Thymus (tissue), 11 donors: ENCODE results near the gene C3orf20. TPM values are rescaled to one million over a fixed set of nuclear protein-coding genes. Genes with fewer than 3 reads are reported as not detected.

Experiments used
- DNase-seq, 9 donors: peaks; one replicate each; pipeline ENCODE4 v3.0.0-alpha.2; 2013; ENCODE audit warnings: low spot score in 9 of 9, low read depth in 6 of 9, missing footprints in 1 of 9
- H3K27ac ChIP-seq, 2 donors: one replicate each; pipeline ENCODE4 v1.5.1; 2013; ENCODE audit warnings: control low read depth in 1 of 2, low read depth in 1 of 2, low read length in 1 of 2, mild to moderate bottlenecking in 1 of 2, moderate library complexity in 1 of 2
- H3K27me3 ChIP-seq, 2 donors: one replicate each; pipeline ENCODE4 v1.5.1; 2013; ENCODE audit warnings: low read length in 1 of 2; ENCODE audit not compliant: control insufficient read depth in 2 of 2, insufficient read depth in 1 of 2
- H3K36me3 ChIP-seq, 2 donors: one replicate each; pipeline ENCODE4 v1.5.1; 2013; ENCODE audit warnings: low read length in 1 of 2, mild to moderate bottlenecking in 1 of 2, moderate library complexity in 1 of 2; ENCODE audit not compliant: control insufficient read depth in 2 of 2, insufficient read depth in 2 of 2
- H3K4me1 ChIP-seq, 2 donors: one replicate each; pipeline ENCODE4 v1.5.1; 2013; ENCODE audit warnings: low read length in 2 of 2; ENCODE audit not compliant: control insufficient read depth in 2 of 2, insufficient read depth in 2 of 2
- H3K4me3 ChIP-seq, 2 donors: one replicate each; pipeline ENCODE4 v1.5.1; 2013; ENCODE audit warnings: low read length in 2 of 2, control low read depth in 1 of 2, mild to moderate bottlenecking in 1 of 2
- H3K9me3 ChIP-seq, 2 donors: one replicate each; pipeline ENCODE4 v1.5.1; 2013; ENCODE audit warnings: low read length in 1 of 2, mild to moderate bottlenecking in 1 of 2; ENCODE audit not compliant: control insufficient read depth in 2 of 2, insufficient read depth in 1 of 2
- WGBS: extraction: QIAGEN DNeasy Blood & Tissue Kit; methylation state at CpG from one replicate; pipeline ENCODE4 v1.1.7; 2013; 5-methylcytosine and 5-hydroxymethylcytosine counted together
- polyA plus RNA-seq: library from polyadenylated mRNA; stranded (reverse); fragments of 200-250 nt; gene quantifications from one replicate; pipeline ENCODE4 v1.2.3, GENCODE V29; 2013
- total RNA-seq: library from RNA; stranded (reverse); fragments of 120-200 nt; gene quantifications from one replicate; pipeline ENCODE4 v1.2.4, GENCODE V29; 2013
- donor health status: healthy.

C3orf20 gene
- total and polyA plus RNA-seq, 2 donors = 0.02 TPM; not detected in 1

GRCh38 chr3:14814411-14814871, 139.5 kb downstream of the C3orf20 start:
- H3K4me1 ChIP-seq = peaks cover 0 to 5% of the 10 kb centered on the region in 2 donors
- H3K9me3 ChIP-seq = no peaks in the 10 kb centered on the region
- H3K4me3 ChIP-seq = no peak overlapping the region
- no peak overlapping the region for H3K27ac ChIP-seq
- DNase-seq = no peak
- WGBS = 81% methylated on average over 4 of the region's 4 CpGs
- H3K36me3 ChIP-seq = no peaks in the 10 kb centered on the region
- peaks cover 39 to 64% of the 10 kb centered on the region in 2 donors for H3K27me3 ChIP-seq

GRCh38 chr3:14816359-14816758, 141.4 kb downstream of the C3orf20 start:
- no peak overlapping the region for H3K4me3 ChIP-seq
- H3K36me3 ChIP-seq = no peaks in the 10 kb centered on the region
- no peaks in the 10 kb centered on the region for H3K9me3 ChIP-seq
- H3K4me1 ChIP-seq = no peaks in the 10 kb centered on the region
- peaks cover 20 to 47% of the 10 kb centered on the region in 2 donors for H3K27me3 ChIP-seq
- no peak for DNase-seq
- no peak overlapping the region for H3K27ac ChIP-seq
- WGBS = 98% methylated on average over 3 of the region's 3 CpGs

GRCh38 chr3:14818804-14819500, 144.0 kb downstream of the C3orf20 start, which contains the start of gene FGD5:
Gene FGD5, plus strand, starts transcription at chr3:14818962. Its CDS starts 110 bp downstream, at chr3:14819072.
- DNase-seq = no peak
- 96% methylated on average over 25 of the region's 25 CpGs for WGBS
- H3K4me1 ChIP-seq = no peaks in the 10 kb centered on the region

GRCh38 chr3:14819671-14820070, 144.7 kb downstream of the C3orf20 start:
- H3K36me3 ChIP-seq = no peaks in the 10 kb centered on the region
- no peak overlapping the region for H3K4me3 ChIP-seq
- DNase-seq = no peak
- H3K27me3 ChIP-seq = peaks cover 0 to 26% of the 10 kb centered on the region in 2 donors
- H3K9me3 ChIP-seq = no peaks in the 10 kb centered on the region
- H3K27ac ChIP-seq = no peak overlapping the region
- no peaks in the 10 kb centered on the region for H3K4me1 ChIP-seq
- WGBS = 86% methylated on average over 10 of the region's 10 CpGs

More at GRCh38 chr3:14818804-14819500, 144.0 kb downstream of the C3orf20 start, which contains the start of gene FGD5:
- Histone ChIP-seq H3K27ac (no peak within 1 kb of the TSS), H3K27me3 (peaks cover 0 to 28% of the 10 kb centered on the region in 2 donors), H3K4me3 (no peak within 1 kb of the TSS), H3K9me3 (no peaks in the 10 kb centered on the region), H3K36me3 (no peaks in the 10 kb centered on the region)

GRCh38 chr3:14820156-14820555, 145.2 kb downstream of the C3orf20 start:
- H3K4me1 ChIP-seq = no peaks in the 10 kb centered on the region

GRCh38 chr3:14821151-14821550, 146.2 kb downstream of the C3orf20 start:
- DNase-seq = no peak
- Histone ChIP-seq H3K27ac (no peak overlapping the region), H3K4me1 (no peaks in the 10 kb centered on the region)

More at GRCh38 chr3:14820156-14820555, 145.2 kb downstream of the C3orf20 start:
- no peak for DNase-seq
- H3K9me3 ChIP-seq = no peaks in the 10 kb centered on the region
- H3K27me3 ChIP-seq = peaks cover 0 to 21% of the 10 kb centered on the region in 2 donors
- WGBS = 97% methylated on average over 17 of the region's 17 CpGs
- H3K36me3 ChIP-seq = no peaks in the 10 kb centered on the region
- no peak overlapping the region for H3K27ac ChIP-seq
- no peak overlapping the region for H3K4me3 ChIP-seq

GRCh38 chr3:14822134-14822533, 147.2 kb downstream of the C3orf20 start:
- Histone ChIP-seq H3K27ac (no peak overlapping the region), H3K36me3 (no peaks in the 10 kb centered on the region), H3K4me1 (no peaks in the 10 kb centered on the region), H3K9me3 (no peaks in the 10 kb centered on the region), H3K4me3 (no peak overlapping the region), H3K27me3 (peaks cover 0 to 14% of the 10 kb centered on the region in 2 donors)
- 93% methylated on average over 3 of the region's 3 CpGs for WGBS
- no peak for DNase-seq

More at GRCh38 chr3:14821151-14821550, 146.2 kb downstream of the C3orf20 start:
- 96% methylated on average over 16 of the region's 16 CpGs for WGBS
- no peaks in the 10 kb centered on the region for H3K9me3 ChIP-seq
- no peak overlapping the region for H3K4me3 ChIP-seq
- peaks cover 0 to 14% of the 10 kb centered on the region in 2 donors for H3K27me3 ChIP-seq
- no peaks in the 10 kb centered on the region for H3K36me3 ChIP-seq

Other genes with a start within 250 kb of the C3orf20 start
- gene GRIP2, start 134.8 kb upstream of the C3orf20 start, total RNA-seq = 0.14 TPM
- gene GRIP2, start 134.8 kb upstream of the C3orf20 start, polyA plus RNA-seq = 0.37 TPM
- 19.9 TPM for gene CCDC174, start 23.4 kb upstream of the C3orf20 start, total RNA-seq
- gene CCDC174, start 23.4 kb upstream of the C3orf20 start, polyA plus RNA-seq = 24.1 TPM
- gene FGD5, start 143.8 kb downstream of the C3orf20 start, total RNA-seq = 2.0 TPM
- 2.9 TPM for gene FGD5, start 143.8 kb downstream of the C3orf20 start, polyA plus RNA-seq